ENCODE measurements around the gene HES5. TPM values are rescaled to one million over a fixed set of nuclear protein-coding genes. Genes with fewer than 3 reads are reported as not detected.

HES5 gene
- total RNA-seq, 3 donors from 2014 or later: 1.3 to 7.8 (median 1.6) TPM

- intact Hi-C loops (cut with DNase I, micrococcal nuclease): no loop called here
- TF ChIP-seq, protein P1, sequence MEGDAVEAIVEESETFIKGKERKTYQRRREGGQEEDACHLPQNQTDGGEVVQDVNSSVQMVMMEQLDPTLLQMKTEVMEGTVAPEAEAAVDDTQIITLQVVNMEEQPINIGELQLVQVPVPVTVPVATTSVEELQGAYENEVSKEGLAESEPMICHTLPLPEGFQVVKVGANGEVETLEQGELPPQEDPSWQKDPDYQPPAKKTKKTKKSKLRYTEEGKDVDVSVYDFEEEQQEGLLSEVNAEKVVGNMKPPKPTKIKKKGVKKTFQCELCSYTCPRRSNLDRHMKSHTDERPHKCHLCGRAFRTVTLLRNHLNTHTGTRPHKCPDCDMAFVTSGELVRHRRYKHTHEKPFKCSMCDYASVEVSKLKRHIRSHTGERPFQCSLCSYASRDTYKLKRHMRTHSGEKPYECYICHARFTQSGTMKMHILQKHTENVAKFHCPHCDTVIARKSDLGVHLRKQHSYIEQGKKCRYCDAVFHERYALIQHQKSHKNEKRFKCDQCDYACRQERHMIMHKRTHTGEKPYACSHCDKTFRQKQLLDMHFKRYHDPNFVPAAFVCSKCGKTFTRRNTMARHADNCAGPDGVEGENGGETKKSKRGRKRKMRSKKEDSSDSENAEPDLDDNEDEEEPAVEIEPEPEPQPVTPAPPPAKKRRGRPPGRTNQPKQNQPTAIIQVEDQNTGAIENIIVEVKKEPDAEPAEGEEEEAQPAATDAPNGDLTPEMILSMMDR (IDR thresholded peaks at IDR 0.05): no peak
- no peak for ATAC-seq
- Histone ChIP-seq H3K36me3 (ENCODE audit: low read depth) (no peaks in the 10 kb centered on the region), H3K4me1 (ENCODE audit: low read depth) (peaks cover 31% of the 10 kb centered on the region), H3K9me3 (no peaks in the 10 kb centered on the region), H3K4me3 (no peak overlapping the region)
- DNase-seq: no peak
These were observed 5.9 kb upstream of the HES5 start for GRCh38 chr1:2535981-2536380.

DNA sequence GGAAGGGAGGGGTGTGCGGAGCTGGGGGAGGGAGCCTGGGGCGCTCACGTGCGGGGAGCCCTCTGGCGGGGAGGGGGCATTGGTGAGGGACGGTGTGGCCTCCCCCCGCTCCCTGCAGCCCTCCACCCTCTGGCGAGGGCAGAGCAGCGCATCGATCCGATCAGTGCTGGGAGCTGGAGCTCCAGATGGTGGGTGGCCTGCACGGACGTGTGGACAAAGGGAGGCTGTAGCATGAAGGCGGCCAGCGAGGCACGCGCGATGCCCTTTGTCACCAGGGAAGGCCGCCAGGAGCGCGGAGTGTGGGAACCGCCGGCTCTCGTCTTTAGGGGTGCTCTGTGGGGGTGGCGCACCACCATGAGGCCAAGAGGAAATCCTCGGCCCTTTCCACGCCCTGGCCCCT, 5.4 kb upstream of the HES5 start:
- DNase-seq: no peak
- TF ChIP-seq, protein P1 (IDR thresholded peaks at IDR 0.05): no peak
- no peak for ATAC-seq
- H3K4me3 ChIP-seq: no peak overlapping the region
- peaks cover 31% of the 10 kb centered on the region for H3K4me1 ChIP-seq (ENCODE audit: low read depth)
- H3K9me3 ChIP-seq: no peaks in the 10 kb centered on the region
- H3K36me3 ChIP-seq (ENCODE audit: low read depth): no peaks in the 10 kb centered on the region
- intact Hi-C loops (cut with DNase I, micrococcal nuclease): no loop called here

- Histone ChIP-seq H3K4me1 (ENCODE audit: low read depth) (peaks cover 36% of the 10 kb centered on the region), H3K36me3 (ENCODE audit: low read depth) (no peaks in the 10 kb centered on the region), H3K9me3 (no peaks in the 10 kb centered on the region), H3K4me3 (no peak overlapping the region)
- intact Hi-C loops (cut with DNase I, micrococcal nuclease): no loop called here
- TF ChIP-seq, protein P1 (IDR thresholded peaks at IDR 0.05): no peak
- ATAC-seq: peak; percentile 62
- DNase-seq: peak; percentile 64 to 80 (median 79)
These were observed 4.8 kb upstream of the HES5 start for GRCh38 chr1:2534687-2535441.

GRCh38 chr1:2534315-2534686, 4.2 kb upstream of the HES5 start:
- no peaks in the 10 kb centered on the region for H3K36me3 ChIP-seq (ENCODE audit: low read depth)
- peaks cover 37% of the 10 kb centered on the region for H3K4me1 ChIP-seq (ENCODE audit: low read depth)
- H3K9me3 ChIP-seq: no peaks in the 10 kb centered on the region
- no peak for DNase-seq
- intact Hi-C loops (cut with DNase I, micrococcal nuclease): no loop called here
- no peak for ATAC-seq
- TF ChIP-seq, protein P1 (IDR thresholded peaks at IDR 0.05): no peak
- H3K4me3 ChIP-seq: no peak overlapping the region

DNA sequence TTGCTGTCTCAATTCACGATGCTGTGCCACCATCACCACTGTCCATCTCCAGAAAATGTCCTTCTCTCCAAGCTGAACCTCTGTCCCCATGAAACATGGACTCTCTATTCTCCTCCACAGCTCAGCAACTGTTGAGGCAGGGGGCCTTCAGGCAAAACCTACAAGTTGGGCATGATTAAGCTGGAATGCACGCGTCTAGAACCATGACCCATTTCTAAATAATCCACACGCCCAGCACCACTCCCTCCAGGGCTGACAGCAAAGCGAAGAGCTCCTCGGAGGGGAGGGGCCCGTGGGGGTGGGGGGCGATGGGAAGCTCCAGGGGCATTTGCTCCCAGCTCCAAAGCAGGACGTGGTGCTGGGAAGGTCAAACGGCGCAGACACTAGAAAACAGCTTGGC, 3.3 kb upstream of the HES5 start:
- no peak for ATAC-seq
- Histone ChIP-seq H3K4me3 (no peak overlapping the region), H3K9me3 (no peaks in the 10 kb centered on the region), H3K4me1 (ENCODE audit: low read depth) (peaks cover 46% of the 10 kb centered on the region), H3K36me3 (ENCODE audit: low read depth) (no peaks in the 10 kb centered on the region)
- intact Hi-C loops (cut with DNase I, micrococcal nuclease): no loop called here
- TF ChIP-seq, protein P1 (IDR thresholded peaks at IDR 0.05): no peak
- DNase-seq: no peak
